ENCODE measurements around the gene CLEC19A. TPM values are rescaled to one million over a fixed set of nuclear protein-coding genes. Genes with fewer than 3 reads are reported as not detected.

Gene CLEC19A
- total RNA-seq, 1 experiment from 2014 or later = 0.41 TPM

GRCh38 chr16:19245326-19245925 is 40.1 kb upstream of the CLEC19A start:
- H2AFZ ChIP-seq = no peak overlapping the region
- ChIA-PET POLR2A (ENCODE audit: unreplicated experiment) (interaction anchor here (0.7 kb wide), 1 partner anchor 19 kb away, joined by 3 read pairs; no protein-coding TSS in a partner anchor), CTCF (no interaction called here)
- TF ChIP-seq, protein P1, sequence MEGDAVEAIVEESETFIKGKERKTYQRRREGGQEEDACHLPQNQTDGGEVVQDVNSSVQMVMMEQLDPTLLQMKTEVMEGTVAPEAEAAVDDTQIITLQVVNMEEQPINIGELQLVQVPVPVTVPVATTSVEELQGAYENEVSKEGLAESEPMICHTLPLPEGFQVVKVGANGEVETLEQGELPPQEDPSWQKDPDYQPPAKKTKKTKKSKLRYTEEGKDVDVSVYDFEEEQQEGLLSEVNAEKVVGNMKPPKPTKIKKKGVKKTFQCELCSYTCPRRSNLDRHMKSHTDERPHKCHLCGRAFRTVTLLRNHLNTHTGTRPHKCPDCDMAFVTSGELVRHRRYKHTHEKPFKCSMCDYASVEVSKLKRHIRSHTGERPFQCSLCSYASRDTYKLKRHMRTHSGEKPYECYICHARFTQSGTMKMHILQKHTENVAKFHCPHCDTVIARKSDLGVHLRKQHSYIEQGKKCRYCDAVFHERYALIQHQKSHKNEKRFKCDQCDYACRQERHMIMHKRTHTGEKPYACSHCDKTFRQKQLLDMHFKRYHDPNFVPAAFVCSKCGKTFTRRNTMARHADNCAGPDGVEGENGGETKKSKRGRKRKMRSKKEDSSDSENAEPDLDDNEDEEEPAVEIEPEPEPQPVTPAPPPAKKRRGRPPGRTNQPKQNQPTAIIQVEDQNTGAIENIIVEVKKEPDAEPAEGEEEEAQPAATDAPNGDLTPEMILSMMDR (conservative IDR thresholded peaks at IDR 0.05) = no peak
- TF ChIP-seq EZH2 (IDR thresholded peaks at IDR 0.05; ENCODE audit: low read depth) = no peak
- H3K4me3 ChIP-seq = no peak overlapping the region
- H3K27ac ChIP-seq = no peak overlapping the region
- H3K4me2 ChIP-seq = no peak overlapping the region
- H3F3A ChIP-seq (ENCODE audit: insufficient read depth, low read depth) = peaks cover 4% of the 10 kb centered on the region; the same call in 1 of the 2 replicates
- no peaks in the 10 kb centered on the region for H4K20me1 ChIP-seq (ENCODE audit: insufficient read depth)
- intact Hi-C loops (cut with micrococcal nuclease; ENCODE audit: unreplicated experiment) = no loop called here
- H3K9me2 ChIP-seq (ENCODE audit: insufficient read depth) = no peaks in the 10 kb centered on the region
- H3K4me1 ChIP-seq (replicated peaks; ENCODE audit: insufficient read depth) = peaks cover 18% of the 10 kb centered on the region
- no TSS peak for BruUV-seq (replicated peaks)
- DNase-seq = no peak
- H3K79me2 ChIP-seq (ENCODE audit: low read depth) = no peaks in the 10 kb centered on the region
- no peaks in the 10 kb centered on the region for H3K27me3 ChIP-seq (ENCODE audit: insufficient read depth, low read depth)
- no peaks in the 10 kb centered on the region; the same call in 1 of the 2 replicates for H3K36me3 ChIP-seq (ENCODE audit: low read depth)
- no peaks in the 10 kb centered on the region for H3K9me3 ChIP-seq (ENCODE audit: insufficient read depth, low read depth)

- TF ChIP-seq, protein P1 (conservative IDR thresholded peaks at IDR 0.05) = no peak
- no peak for TF ChIP-seq EZH2 (IDR thresholded peaks at IDR 0.05; ENCODE audit: low read depth)
- no peak overlapping the region for H3K27ac ChIP-seq
- no peaks in the 10 kb centered on the region for H3F3A ChIP-seq (ENCODE audit: insufficient read depth, low read depth)
- H3K36me3 ChIP-seq (ENCODE audit: low read depth) = no peaks in the 10 kb centered on the region; the same call in 1 of the 2 replicates
- H2AFZ ChIP-seq = no peak overlapping the region
- H3K4me3 ChIP-seq = no peak overlapping the region
- H3K27me3 ChIP-seq (ENCODE audit: insufficient read depth, low read depth) = no peaks in the 10 kb centered on the region
- H3K9me3 ChIP-seq (ENCODE audit: insufficient read depth, low read depth) = no peaks in the 10 kb centered on the region
- no TSS peak for BruUV-seq (replicated peaks)
- H3K4me1 ChIP-seq (replicated peaks; ENCODE audit: insufficient read depth) = no peaks in the 10 kb centered on the region
- no peaks in the 10 kb centered on the region for H3K9me2 ChIP-seq (ENCODE audit: insufficient read depth)
- POLR2A ChIA-PET (ENCODE audit: unreplicated experiment) = no interaction called here
- DNase-seq = no peak
- no peak overlapping the region for H3K4me2 ChIP-seq
- intact Hi-C loops (cut with micrococcal nuclease; ENCODE audit: unreplicated experiment) = no loop called here
- H4K20me1 ChIP-seq (ENCODE audit: insufficient read depth) = no peaks in the 10 kb centered on the region
- CTCF ChIA-PET = no interaction called here
- no peaks in the 10 kb centered on the region for H3K79me2 ChIP-seq (ENCODE audit: low read depth)
Measured at GRCh38 chr16:19252904-19253303, 32.6 kb upstream of the CLEC19A start.

DNA sequence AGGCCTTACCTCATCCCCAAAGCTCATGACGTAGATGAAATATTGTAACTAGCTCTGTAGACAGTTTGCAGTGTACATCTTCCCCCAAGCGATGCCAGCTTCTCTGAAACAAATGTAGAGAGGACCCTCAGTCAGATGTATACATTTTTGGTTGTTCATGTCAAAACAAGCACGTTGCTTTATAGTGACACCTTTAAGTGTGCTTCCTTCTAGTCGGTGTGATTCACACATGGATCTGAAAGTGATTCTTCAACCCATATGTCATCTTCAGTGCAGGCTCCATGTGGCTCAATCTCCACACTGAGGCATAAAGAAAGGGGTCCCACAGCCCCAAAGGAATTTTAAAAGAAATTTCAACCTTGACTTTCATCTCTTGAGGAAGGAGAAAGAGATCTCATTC is 30.9 kb upstream of the CLEC19A start:
- H3K36me3 ChIP-seq (ENCODE audit: low read depth) = no peaks in the 10 kb centered on the region
- H3K27ac ChIP-seq = no peak overlapping the region
- CTCF ChIA-PET = no interaction called here
- H3K27me3 ChIP-seq (ENCODE audit: insufficient read depth, low read depth) = no peaks in the 10 kb centered on the region
- no peak for TF ChIP-seq EZH2 (IDR thresholded peaks at IDR 0.05; ENCODE audit: low read depth)
- TF ChIP-seq, protein P1 (conservative IDR thresholded peaks at IDR 0.05) = no peak
- DNase-seq = no peak
- H3K79me2 ChIP-seq (ENCODE audit: low read depth) = no peaks in the 10 kb centered on the region
- no peaks in the 10 kb centered on the region for H3K9me2 ChIP-seq (ENCODE audit: insufficient read depth)
- intact Hi-C loops (cut with micrococcal nuclease; ENCODE audit: unreplicated experiment) = no loop called here
- no peaks in the 10 kb centered on the region for H3K4me1 ChIP-seq (replicated peaks; ENCODE audit: insufficient read depth)
- H4K20me1 ChIP-seq (ENCODE audit: insufficient read depth) = no peaks in the 10 kb centered on the region
- no peaks in the 10 kb centered on the region for H3K9me3 ChIP-seq (ENCODE audit: insufficient read depth, low read depth)
- H3K4me2 ChIP-seq = no peak overlapping the region
- H3K4me3 ChIP-seq = no peak overlapping the region
- no peaks in the 10 kb centered on the region for H3F3A ChIP-seq (ENCODE audit: insufficient read depth, low read depth)
- H2AFZ ChIP-seq = no peak overlapping the region
- POLR2A ChIA-PET (ENCODE audit: unreplicated experiment) = no interaction called here
- BruUV-seq (replicated peaks) = no TSS peak

Data from PC-9 (cell line).